MM.1S (cell line): ENCODE measurements around the gene MGST2.
A peak's percentile ranks its signal among the peaks of the same experiment; 100 is the strongest.

Experiments used
- DNase-seq: peaks from one replicate; pipeline ENCODE4 v3.0.0-alpha.2; 2015
- H2AFZ ChIP-seq: fragments of 300-600 bp; sonication (generic); 2 replicates; pipeline ENCODE4 v1.6.0; 2016; ENCODE audit warnings: antibody characterized with exemption, low read length
- H3F3A ChIP-seq: fragments of 300-600 bp; sonication (generic); 2 replicates; pipeline ENCODE4 v1.6.1; 2016; ENCODE audit warnings: mild to moderate bottlenecking, antibody characterized with exemption, low read length, moderate library complexity, mixed read lengths; ENCODE audit not compliant: insufficient read depth
- H3K27ac ChIP-seq: fragments of 300-600 bp; sonication (generic); 2 replicates; pipeline ENCODE4 v1.5.1; 2016; ENCODE audit warnings: mild to moderate bottlenecking, low read length
- H3K27me3 ChIP-seq: fragments of 300-600 bp; sonication (generic); replicated peaks from 2 replicates; pipeline ENCODE4 v1.6.0; 2016; ENCODE audit warnings: low read length; ENCODE audit not compliant: insufficient read depth
- H3K36me3 ChIP-seq: fragments of 300-600 bp; sonication (generic); replicated peaks from 2 replicates; pipeline ENCODE4 v1.6.1; 2016; ENCODE audit warnings: mild to moderate bottlenecking, low read length, mixed read lengths; ENCODE audit not compliant: insufficient read depth
- H3K4me1 ChIP-seq: fragments of 300-600 bp; sonication (generic); 2 replicates; pipeline ENCODE4 v1.6.1; 2016; ENCODE audit warnings: low read length, mixed read lengths
- H3K4me2 ChIP-seq: fragments of 300-600 bp; sonication (generic); 2 replicates; pipeline ENCODE4 v1.6.0; 2016; ENCODE audit warnings: low read depth, low read length
- H3K4me3 ChIP-seq: fragments of 300-600 bp; sonication (generic); 2 replicates; pipeline ENCODE4 v1.5.1; 2016; ENCODE audit warnings: low read length, mixed read lengths
- H3K79me2 ChIP-seq: fragments of 300-600 bp; sonication (generic); 2 replicates; pipeline ENCODE4 v1.6.1; 2016; ENCODE audit warnings: mixed run types, low read length, mixed read lengths
- H3K9ac ChIP-seq: fragments of 300-600 bp; sonication (generic); 2 replicates; pipeline ENCODE4 v1.6.1; 2016; ENCODE audit warnings: low read length, mixed read lengths
- H3K9me2 ChIP-seq: fragments of 300-600 bp; sonication (generic); replicated peaks from 2 replicates; pipeline ENCODE4 v1.6.1; 2016; ENCODE audit warnings: mild to moderate bottlenecking, low read length, mixed read lengths; ENCODE audit not compliant: insufficient read depth
- H3K9me3 ChIP-seq: fragments of 300-600 bp; sonication (generic); replicated peaks from 2 replicates; pipeline ENCODE4 v1.6.1; 2016; ENCODE audit warnings: mild to moderate bottlenecking, low read length, mixed read lengths; ENCODE audit not compliant: insufficient read depth
- H4K20me1 ChIP-seq: fragments of 300-600 bp; sonication (generic); 2 replicates; pipeline ENCODE4 v1.6.1; 2016; ENCODE audit warnings: mild to moderate bottlenecking, low read length, moderate library complexity, mixed read lengths; ENCODE audit not compliant: insufficient read depth
- CTCF ChIP-seq: fragments of 300-600 bp; sonication (generic); IDR thresholded peaks from 2 replicates; pipeline ENCODE4 v1.5.1; 2016; ENCODE audit warnings: antibody characterized with exemption, low read length, mixed read lengths
- EZH2 ChIP-seq: fragments of 300-600 bp; sonication (generic); optimal IDR thresholded peaks from 2 replicates; pipeline ENCODE3; 2017; ENCODE audit warnings: low read depth, mild to moderate bottlenecking, antibody characterized with exemption, low read length, mixed read lengths
- EZH2phosphoT487 ChIP-seq: fragments of 300-600 bp; sonication (generic); IDR thresholded peaks from 2 replicates; pipeline ENCODE4 v1.6.1; 2018; ENCODE audit warnings: antibody characterized with exemption, low read length

MGST2 gene

GRCh38 chr4:139663561-139664138 lies 2.0 kb upstream of the MGST2 start:
- Histone ChIP-seq H3K36me3 (no peaks in the 10 kb centered on the region), H3F3A (no peaks in the 10 kb centered on the region), H3K27ac (no peak overlapping the region), H3K9me3 (no peaks in the 10 kb centered on the region), H4K20me1 (no peaks in the 10 kb centered on the region), H3K4me1 (no peaks in the 10 kb centered on the region), H3K4me3 (no peak overlapping the region), H2AFZ (no peak overlapping the region), H3K9me2 (no peaks in the 10 kb centered on the region), H3K4me2 (no peak overlapping the region), H3K79me2 (no peaks in the 10 kb centered on the region), H3K9ac (no peak overlapping the region), H3K27me3 (no peaks in the 10 kb centered on the region)
- TF ChIP-seq CTCF (no peak), EZH2phosphoT487 (no peak), EZH2 (no peak)
- no peak for DNase-seq

- Histone ChIP-seq H3K27me3 (no peaks in the 10 kb centered on the region), H3K9ac (no peak overlapping the region), H3K36me3 (no peaks in the 10 kb centered on the region), H3K79me2 (no peaks in the 10 kb centered on the region), H3K4me3 (no peak overlapping the region), H3K4me2 (no peak overlapping the region), H3K27ac (no peak overlapping the region), H3K9me2 (no peaks in the 10 kb centered on the region), H3F3A (no peaks in the 10 kb centered on the region), H3K9me3 (no peaks in the 10 kb centered on the region), H3K4me1 (no peaks in the 10 kb centered on the region), H2AFZ (no peak overlapping the region), H4K20me1 (no peaks in the 10 kb centered on the region)
- no peak for DNase-seq
- TF ChIP-seq EZH2phosphoT487 (no peak), CTCF (no peak), EZH2 (no peak)
These were observed 1.2 kb upstream of the MGST2 start for GRCh38 chr4:139664442-139664841.

- H3F3A ChIP-seq, result no peaks in the 10 kb centered on the region
- H3K36me3 ChIP-seq, result no peaks in the 10 kb centered on the region
- no peaks in the 10 kb centered on the region for H3K9me3 ChIP-seq
- peak overlapping the region; percentile 69 for H3K4me2 ChIP-seq
- H3K9ac ChIP-seq, result peak overlapping the region; percentile 51; the same call in 1 of the 2 replicates
- DNase-seq, result no peak
- H3K27ac ChIP-seq, result no peak overlapping the region
- H3K4me3 ChIP-seq, result peak overlapping the region; percentile 69
- no peaks in the 10 kb centered on the region for H4K20me1 ChIP-seq
- no peaks in the 10 kb centered on the region for H3K4me1 ChIP-seq
- no peaks in the 10 kb centered on the region for H3K9me2 ChIP-seq
- TF ChIP-seq EZH2, result no peak
- no peak for TF ChIP-seq EZH2phosphoT487
- no peak for TF ChIP-seq CTCF
- no peaks in the 10 kb centered on the region for H3K27me3 ChIP-seq
- no peaks in the 10 kb centered on the region for H3K79me2 ChIP-seq
- H2AFZ ChIP-seq, result peak overlapping the region; percentile 89
These were observed 435 bp upstream of the MGST2 start for GRCh38 chr4:139665079-139665689.
